ENCODE measurements around the gene ZNF750. TPM values are rescaled to one million over a fixed set of nuclear protein-coding genes. Genes with fewer than 3 reads are reported as not detected.

Gene ZNF750
- total RNA-seq = 3.1 TPM
- polyA plus RNA-seq = 2.7 TPM

DNA sequence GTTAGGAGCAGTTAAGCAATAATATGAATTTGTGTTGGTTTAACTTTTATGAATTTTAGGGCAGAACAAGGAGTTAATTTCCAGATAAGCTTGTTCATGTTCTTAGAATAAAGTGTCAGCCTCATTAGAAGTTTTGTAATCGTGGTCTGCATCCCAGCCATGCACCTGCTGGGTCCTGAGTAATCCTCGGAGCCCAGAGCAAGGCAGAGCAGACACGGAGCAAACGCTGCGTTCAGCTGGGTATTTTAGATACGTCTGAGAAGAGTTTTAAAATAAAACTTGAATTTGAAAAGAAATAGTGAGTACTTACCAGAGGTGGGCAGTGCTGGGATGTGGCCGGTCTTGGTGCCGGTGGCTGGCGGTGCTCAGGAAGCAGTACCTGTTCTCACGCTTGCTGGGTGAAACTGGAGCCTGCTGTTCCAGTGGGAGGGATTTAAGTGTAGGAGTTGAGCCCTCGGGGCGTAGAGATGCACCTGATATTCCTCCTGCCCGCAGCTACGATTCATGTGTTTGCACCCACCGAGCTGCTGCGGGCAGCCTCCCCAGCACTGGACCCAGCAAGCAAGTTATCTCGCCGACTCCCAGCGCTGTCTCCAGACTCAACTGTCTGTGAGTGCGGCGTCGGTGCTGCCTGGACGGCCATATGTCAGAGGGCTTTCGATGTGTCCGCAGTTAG, at the start of gene ZNF750:
TSS of gene ZNF750 (minus strand) at position 406 of the 676 bp plus-strand sequence. CDS start 7,568 bp downstream, outside the sequence.
- Histone ChIP-seq H3K4me1 (ENCODE audit: insufficient read depth) (no peaks in the 10 kb centered on the region), H3K36me3 (ENCODE audit: insufficient read depth) (no peaks in the 10 kb centered on the region), H3K27ac (ENCODE audit: low read depth) (peak within 1 kb of the TSS; percentile 58), H3K4me3 (ENCODE audit: low read depth, low read length) (no peak within 1 kb of the TSS)
- DNase-seq (ENCODE audit: extremely low spot score) = no peak
- WGBS = 87% methylated on average over 25 of the region's 25 CpGs

DNA sequence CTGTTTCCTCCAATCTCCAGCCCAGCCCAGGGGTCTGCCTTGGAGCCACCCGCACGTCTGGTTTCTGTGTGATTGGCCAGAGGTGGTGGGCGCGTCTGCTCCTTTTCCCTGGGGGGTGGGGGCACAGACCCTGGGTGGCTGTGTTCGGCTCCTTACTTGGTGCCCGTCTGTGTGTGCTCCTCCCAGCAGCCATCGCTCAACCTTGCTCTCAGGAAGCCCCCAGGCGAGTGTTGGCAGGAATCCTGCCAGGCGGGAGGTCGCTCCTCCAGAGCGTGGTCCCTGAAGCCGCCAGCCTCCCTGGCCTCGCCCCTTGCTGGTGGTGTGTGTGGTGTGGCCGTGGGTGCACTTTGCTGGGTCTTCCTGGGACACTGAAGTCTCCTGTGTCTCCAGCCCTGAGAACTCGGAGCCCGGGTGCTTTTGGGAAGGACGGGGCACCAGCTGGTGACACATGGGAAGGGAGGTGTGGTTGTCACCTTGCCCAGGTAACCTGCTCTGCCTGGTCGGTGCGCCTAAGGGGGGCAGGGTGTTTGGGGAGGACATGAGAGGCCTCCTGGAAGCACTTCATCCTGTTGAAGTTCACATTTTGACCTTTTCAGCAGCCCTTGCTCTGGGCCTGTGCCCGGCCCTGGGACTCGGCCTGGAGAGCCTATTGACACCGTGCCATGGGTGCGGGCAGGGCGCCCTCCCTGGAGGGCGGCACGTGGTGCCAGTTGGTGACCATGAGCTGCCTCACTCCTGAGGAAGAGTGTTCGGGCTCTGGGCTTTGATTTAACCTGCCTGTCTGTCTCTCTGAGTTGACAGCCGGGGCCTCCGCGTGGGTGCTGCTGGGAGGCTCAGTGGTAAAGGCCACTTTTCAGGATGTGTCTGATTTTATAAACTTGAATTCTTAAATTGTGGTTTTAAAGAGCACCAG, 49.0 kb upstream of the ZNF750 start:
- Histone ChIP-seq H3K4me1 (ENCODE audit: insufficient read depth) (peaks cover 2% of the 10 kb centered on the region), H3K36me3 (ENCODE audit: insufficient read depth) (no peaks in the 10 kb centered on the region), H3K4me3 (ENCODE audit: low read depth, low read length) (no peak overlapping the region), H3K27ac (ENCODE audit: low read depth) (peak overlapping the region; percentile 92)
- no peak for DNase-seq (ENCODE audit: extremely low spot score)
- 85% methylated on average over 30 of the region's 30 CpGs for WGBS

DNA sequence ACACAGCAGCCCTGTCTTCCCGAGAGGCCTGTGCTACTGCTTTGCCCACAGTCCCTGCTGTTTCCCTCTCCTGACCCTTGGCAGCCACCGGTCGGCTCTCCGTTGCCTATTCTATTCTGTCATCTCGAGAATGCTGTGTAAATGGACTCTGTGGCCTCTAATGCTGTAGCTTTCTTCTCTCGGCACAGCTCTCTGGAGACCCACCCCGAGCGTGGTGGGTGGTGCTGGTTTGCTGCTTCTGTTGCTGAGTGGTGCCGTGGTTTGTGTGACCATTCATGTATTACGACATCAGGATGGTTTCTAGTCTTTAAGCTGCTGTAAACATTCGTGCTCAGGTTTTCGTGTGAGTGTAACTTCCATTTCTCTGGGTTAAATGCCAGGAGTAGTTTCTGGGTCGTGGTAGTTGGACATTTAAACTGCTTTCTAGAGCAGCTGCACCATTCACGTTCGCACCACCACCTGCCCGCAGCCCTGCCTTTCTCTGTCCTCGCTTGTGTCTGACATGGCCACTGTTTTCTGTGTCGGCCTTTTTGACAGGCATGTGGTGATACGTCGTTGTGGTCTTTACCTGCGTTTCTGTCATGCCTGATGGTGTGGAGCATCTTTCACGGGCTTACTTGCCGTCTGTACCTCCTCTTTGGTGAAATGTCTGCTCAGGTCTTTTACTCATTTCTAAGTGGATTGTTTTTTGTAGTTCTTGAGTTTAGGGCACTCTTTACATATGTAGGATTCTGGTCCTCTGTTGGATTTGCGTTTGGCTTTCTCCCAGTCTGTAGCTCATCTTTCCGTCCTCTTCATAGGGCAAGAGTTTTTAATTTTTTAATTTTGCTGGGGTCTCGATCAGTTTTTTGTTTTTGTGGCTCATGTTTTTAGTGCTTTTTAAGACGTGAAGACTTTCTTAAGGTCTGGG, 47.7 kb upstream of the ZNF750 start:
- Histone ChIP-seq H3K4me1 (ENCODE audit: insufficient read depth) (no peaks in the 10 kb centered on the region), H3K4me3 (ENCODE audit: low read depth, low read length) (no peak overlapping the region), H3K27ac (ENCODE audit: low read depth) (no peak overlapping the region), H3K36me3 (ENCODE audit: insufficient read depth) (no peaks in the 10 kb centered on the region)
- WGBS = 84% methylated on average over 27 of the region's 27 CpGs
- DNase-seq (ENCODE audit: extremely low spot score) = no peak

DNA sequence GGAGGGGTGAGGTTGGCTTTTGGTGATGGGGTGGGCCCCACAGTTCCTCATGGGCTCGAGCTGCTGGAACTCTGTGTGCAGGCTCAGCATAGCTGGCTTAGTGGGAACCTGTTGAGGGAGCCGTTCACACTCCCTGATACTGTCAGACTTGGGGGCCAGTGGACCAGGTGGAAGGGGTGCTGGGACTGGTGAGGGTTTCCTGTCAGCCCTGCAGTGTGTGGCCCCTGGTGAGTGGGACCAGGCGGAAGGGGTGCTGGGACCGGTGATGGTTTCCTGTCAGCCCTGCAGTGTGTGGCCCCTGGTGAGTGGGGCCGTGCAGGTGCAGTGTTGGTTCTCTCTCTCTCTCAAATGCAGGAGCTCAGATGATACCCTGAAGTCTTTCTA, 45.1 kb upstream of the ZNF750 start:
- Histone ChIP-seq H3K36me3 (ENCODE audit: insufficient read depth) (no peaks in the 10 kb centered on the region), H3K4me3 (ENCODE audit: low read depth, low read length) (no peak overlapping the region), H3K4me1 (ENCODE audit: insufficient read depth) (no peaks in the 10 kb centered on the region), H3K27ac (ENCODE audit: low read depth) (no peak overlapping the region)
- DNase-seq (ENCODE audit: extremely low spot score) = no peak
- 80% methylated on average over 5 of the region's 5 CpGs for WGBS

GRCh38 chr17:82884341-82884969, 44.6 kb upstream of the ZNF750 start:
- H3K4me1 ChIP-seq (ENCODE audit: insufficient read depth) = no peaks in the 10 kb centered on the region
- H3K4me3 ChIP-seq (ENCODE audit: low read depth, low read length) = no peak overlapping the region
- no peak for DNase-seq (ENCODE audit: extremely low spot score)
- 84% methylated on average over 25 of the region's 25 CpGs for WGBS
- H3K27ac ChIP-seq (ENCODE audit: low read depth) = no peak overlapping the region
- no peaks in the 10 kb centered on the region for H3K36me3 ChIP-seq (ENCODE audit: insufficient read depth)

- Histone ChIP-seq H3K36me3 (ENCODE audit: insufficient read depth) (no peaks in the 10 kb centered on the region), H3K4me3 (ENCODE audit: low read depth, low read length) (no peak overlapping the region), H3K4me1 (ENCODE audit: insufficient read depth) (no peaks in the 10 kb centered on the region), H3K27ac (ENCODE audit: low read depth) (no peak overlapping the region)
- WGBS = 92% methylated on average over 23 of the region's 23 CpGs
- no peak for DNase-seq (ENCODE audit: extremely low spot score)
Measured at GRCh38 chr17:82883419-82884031, 43.7 kb upstream of the ZNF750 start.

DNA sequence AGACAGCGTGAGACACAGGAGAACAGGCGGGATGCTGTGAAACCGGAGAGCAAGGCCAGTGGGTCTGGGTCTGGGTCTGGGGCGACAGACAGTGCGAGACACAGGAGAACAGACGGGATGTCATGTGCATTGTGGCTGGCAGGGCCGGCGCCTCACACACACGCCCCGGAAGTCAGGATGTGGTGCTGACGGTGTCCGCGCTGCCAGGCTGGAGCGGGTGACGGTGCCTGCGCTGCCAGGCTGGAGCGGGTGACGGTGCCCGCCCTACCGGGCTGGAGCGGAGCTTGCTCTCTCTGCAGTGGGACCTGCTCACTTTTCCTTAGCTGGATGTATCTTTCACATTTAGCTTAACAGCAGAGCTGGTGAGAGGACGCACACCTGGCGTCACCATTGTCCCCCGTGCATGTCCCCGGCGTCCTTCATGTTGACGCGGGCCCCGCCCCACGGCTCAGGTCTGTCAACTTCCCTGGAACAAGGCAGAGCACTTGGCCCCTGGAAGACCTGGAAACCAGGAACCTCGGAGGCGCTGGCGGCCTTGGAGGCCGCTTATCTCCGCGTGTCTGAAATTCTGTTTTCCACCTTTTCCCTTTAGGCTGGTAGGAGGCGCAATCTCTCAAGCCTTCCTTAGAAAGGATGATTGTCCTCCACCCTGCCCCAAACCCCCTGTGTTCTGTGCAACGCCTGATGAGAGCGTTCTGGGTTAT, 43.0 kb upstream of the ZNF750 start:
- 92% methylated on average over 39 of the region's 39 CpGs for WGBS
- Histone ChIP-seq H3K4me1 (ENCODE audit: insufficient read depth) (no peaks in the 10 kb centered on the region), H3K27ac (ENCODE audit: low read depth) (peak overlapping the region; percentile 43), H3K36me3 (ENCODE audit: insufficient read depth) (no peaks in the 10 kb centered on the region), H3K4me3 (ENCODE audit: low read depth, low read length) (no peak overlapping the region)
- no peak for DNase-seq (ENCODE audit: extremely low spot score)

- Histone ChIP-seq H3K36me3 (ENCODE audit: insufficient read depth) (no peaks in the 10 kb centered on the region), H3K27ac (ENCODE audit: low read depth) (peak overlapping the region; percentile 43), H3K4me1 (ENCODE audit: insufficient read depth) (no peaks in the 10 kb centered on the region), H3K4me3 (ENCODE audit: low read depth, low read length) (no peak overlapping the region)
- no peak for DNase-seq (ENCODE audit: extremely low spot score)
- WGBS = 81% methylated on average over 17 of the region's 17 CpGs
Measured at GRCh38 chr17:82881900-82882714, 42.3 kb upstream of the ZNF750 start.

- H3K36me3 ChIP-seq (ENCODE audit: insufficient read depth) = no peaks in the 10 kb centered on the region
- H3K4me3 ChIP-seq (ENCODE audit: low read depth, low read length) = no peak overlapping the region
- peak overlapping the region; percentile 49 for H3K27ac ChIP-seq (ENCODE audit: low read depth)
- no peaks in the 10 kb centered on the region for H3K4me1 ChIP-seq (ENCODE audit: insufficient read depth)
- no peak for DNase-seq (ENCODE audit: extremely low spot score)
- 64% methylated on average over 21 of the region's 21 CpGs for WGBS
Measured at GRCh38 chr17:82881324-82881823, 41.6 kb upstream of the ZNF750 start.

DNA sequence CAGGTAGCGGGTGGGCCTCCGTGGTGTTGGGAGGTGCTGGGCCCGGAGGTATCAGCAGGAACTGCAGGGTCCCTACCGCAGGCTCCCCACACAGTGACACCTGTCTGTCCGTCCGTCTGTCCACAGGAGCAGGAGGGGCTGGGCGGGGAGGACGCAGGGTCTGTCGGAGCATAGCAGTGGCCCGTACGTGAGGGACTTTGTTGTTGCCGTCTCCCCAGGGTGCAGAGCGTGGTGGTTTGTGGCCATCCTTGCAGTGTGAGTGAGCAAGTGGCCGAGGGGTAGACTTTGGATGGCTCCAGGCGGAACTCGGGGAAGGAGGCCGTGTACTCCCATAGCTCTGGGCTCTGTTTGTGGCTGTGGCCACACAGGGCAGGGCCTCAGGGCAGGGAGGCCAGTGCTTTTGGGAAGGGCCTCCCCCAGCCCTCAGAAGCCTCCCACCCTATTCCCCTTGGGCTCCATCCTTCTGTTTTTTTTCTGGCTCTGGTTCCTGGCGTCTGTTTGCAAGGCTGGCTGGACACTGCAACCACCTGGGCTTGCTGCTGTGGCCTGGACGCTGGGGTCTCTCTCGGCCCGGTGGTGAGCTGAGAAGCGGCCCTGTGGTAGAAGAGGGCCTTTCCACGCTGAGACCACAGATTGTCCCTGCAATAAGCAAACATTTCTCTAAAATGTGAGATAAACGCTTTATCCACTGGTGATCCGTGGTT, 41.0 kb upstream of the ZNF750 start:
- H3K4me1 ChIP-seq (ENCODE audit: insufficient read depth) = no peaks in the 10 kb centered on the region
- 80% methylated on average over 25 of the region's 25 CpGs for WGBS
- no peaks in the 10 kb centered on the region for H3K36me3 ChIP-seq (ENCODE audit: insufficient read depth)
- DNase-seq (ENCODE audit: extremely low spot score) = no peak
- H3K27ac ChIP-seq (ENCODE audit: low read depth) = peak overlapping the region; percentile 12
- no peak overlapping the region for H3K4me3 ChIP-seq (ENCODE audit: low read depth, low read length)

- DNase-seq (ENCODE audit: extremely low spot score) = no peak
- 93% methylated on average over 15 of the region's 15 CpGs for WGBS
- no peaks in the 10 kb centered on the region for H3K4me1 ChIP-seq (ENCODE audit: insufficient read depth)
- no peaks in the 10 kb centered on the region for H3K36me3 ChIP-seq (ENCODE audit: insufficient read depth)
- H3K27ac ChIP-seq (ENCODE audit: low read depth) = peak overlapping the region; percentile 19
- no peak overlapping the region for H3K4me3 ChIP-seq (ENCODE audit: low read depth, low read length)
Measured at GRCh38 chr17:82879241-82879640, 39.4 kb upstream of the ZNF750 start.

Measured in urinary bladder (tissue), 4 donors.